Stimulated activated naive CD8-positive, alpha-beta T cell treated with anti-CD3 and anti-CD28 coated beads, Interleukin-15, amount 100 ng/mL, for 72 hours (primary cell): ENCODE results near the gene PRSS27.

Experiments used
- ATAC-seq: fragments of 150-1000 bp; cut with Tn5 transposase; 2 replicates; pipeline ENCODE4 v1.10.0; 2021; ENCODE audit warnings: mild to moderate bottlenecking, moderate library complexity
- DNase-seq, 2 donors: peaks; one replicate each; pipeline ENCODE4 v3.0.0; 2021 to 2022
- H3K27ac Mint-ChIP-seq, 2 donors: one replicate each; pipeline ENCODE4 v1.8.0; 2022; ENCODE audit warnings: mild to moderate bottlenecking in 2 of 2, mixed read lengths in 2 of 2, moderate library complexity in 2 of 2
- H3K27me3 Mint-ChIP-seq: one replicate; pipeline ENCODE4 v1.8.0; 2022; ENCODE audit warnings: mixed read lengths
- H3K4me1 Mint-ChIP-seq: one replicate; pipeline ENCODE4 v1.8.0; 2022; ENCODE audit warnings: mild to moderate bottlenecking, mixed read lengths
- H3K4me3 Mint-ChIP-seq, 2 donors: one replicate each; pipeline ENCODE4 v1.8.0; 2022; ENCODE audit warnings: mild to moderate bottlenecking in 2 of 2, mixed read lengths in 2 of 2, moderate library complexity in 1 of 2
- H3K9me3 Mint-ChIP-seq, 2 donors: one replicate each; pipeline ENCODE4 v1.8.0; 2022; ENCODE audit warnings: mixed read lengths in 2 of 2

The PRSS27 gene

GRCh38 chr16:2720719-2721633, 952 bp upstream of the PRSS27 start:
- peaks cover 22% of the 10 kb centered on the region for H3K4me1 Mint-ChIP-seq
- peak overlapping the region; percentile 95 to 96 for H3K27ac Mint-ChIP-seq
- H3K4me3 Mint-ChIP-seq, result peak overlapping the region; percentile 90 to 92
- H3K27me3 Mint-ChIP-seq, result peaks cover 25% of the 10 kb centered on the region
- ATAC-seq (peak; percentile 92), DNase-seq (peak; percentile 90 to 93)
- H3K9me3 Mint-ChIP-seq, result no peaks in the 10 kb centered on the region

GRCh38 chr16:2719328-2720063, 528 bp downstream of the PRSS27 start:
- ATAC-seq, result no peak
- Mint-ChIP-seq H3K27me3 (peaks cover 22% of the 10 kb centered on the region), H3K4me1 (peaks cover 36% of the 10 kb centered on the region), H3K27ac (no peak overlapping the region), H3K4me3 (peak overlapping the region; percentile 37 to 92), H3K9me3 (no peaks in the 10 kb centered on the region)
- no peak for DNase-seq

GRCh38 chr16:2717383-2718263, 2.4 kb downstream of the PRSS27 start:
- Mint-ChIP-seq H3K4me1 (peaks cover 36% of the 10 kb centered on the region), H3K27me3 (peaks cover 22% of the 10 kb centered on the region), H3K4me3 (no peak overlapping the region), H3K9me3 (no peaks in the 10 kb centered on the region), H3K27ac (no peak overlapping the region)
- DNase-seq (no peak), ATAC-seq (no peak)

GRCh38 chr16:2716948-2717347, 3.1 kb downstream of the PRSS27 start:
- no peak overlapping the region for H3K27ac Mint-ChIP-seq
- peaks cover 22% of the 10 kb centered on the region for H3K27me3 Mint-ChIP-seq
- peaks cover 36% of the 10 kb centered on the region for H3K4me1 Mint-ChIP-seq
- DNase-seq (no peak), ATAC-seq (no peak)
- H3K4me3 Mint-ChIP-seq, result no peak overlapping the region
- no peaks in the 10 kb centered on the region for H3K9me3 Mint-ChIP-seq

- DNase-seq, result no peak
- ATAC-seq, result no peak
- H3K4me1 Mint-ChIP-seq, result peaks cover 36% of the 10 kb centered on the region
- peak overlapping the region; percentile 49 to 78 for H3K4me3 Mint-ChIP-seq
- H3K27me3 Mint-ChIP-seq, result peaks cover 22% of the 10 kb centered on the region
- H3K27ac Mint-ChIP-seq, result peak overlapping the region in 1 of 2 donors; percentile 54
- no peaks in the 10 kb centered on the region for H3K9me3 Mint-ChIP-seq
These were observed 3.8 kb downstream of the PRSS27 start for GRCh38 chr16:2715966-2716885.

GRCh38 chr16:2715519-2715918, 4.5 kb downstream of the PRSS27 start:
- Mint-ChIP-seq H3K4me3 (peak overlapping the region; percentile 66 to 78), H3K27ac (no peak overlapping the region), H3K4me1 (peaks cover 36% of the 10 kb centered on the region), H3K27me3 (peaks cover 22% of the 10 kb centered on the region), H3K9me3 (no peaks in the 10 kb centered on the region)
- DNase-seq (peak; percentile 73 to 78), ATAC-seq (peak; percentile 80)

GRCh38 chr16:2715064-2715463, 5.0 kb downstream of the PRSS27 start:
- Mint-ChIP-seq H3K4me1 (peaks cover 34% of the 10 kb centered on the region), H3K27ac (peak overlapping the region in 1 of 2 donors; percentile 83), H3K9me3 (no peaks in the 10 kb centered on the region), H3K4me3 (peak overlapping the region; percentile 66 to 78), H3K27me3 (peaks cover 22% of the 10 kb centered on the region)
- ATAC-seq, result no peak
- DNase-seq, result no peak

- DNase-seq (no peak), ATAC-seq (no peak)
- H3K4me1 Mint-ChIP-seq, result peaks cover 29% of the 10 kb centered on the region
- H3K27me3 Mint-ChIP-seq, result peaks cover 22% of the 10 kb centered on the region
- H3K4me3 Mint-ChIP-seq, result no peak overlapping the region
- no peaks in the 10 kb centered on the region for H3K9me3 Mint-ChIP-seq
- H3K27ac Mint-ChIP-seq, result peak overlapping the region in 1 of 2 donors; percentile 24
These were observed 5.8 kb downstream of the PRSS27 start for GRCh38 chr16:2713985-2714774.

GRCh38 chr16:2713523-2713922, 6.5 kb downstream of the PRSS27 start:
- no peak for ATAC-seq
- no peak for DNase-seq
- Mint-ChIP-seq H3K4me3 (no peak overlapping the region), H3K27me3 (peaks cover 22% of the 10 kb centered on the region), H3K27ac (peak overlapping the region in 1 of 2 donors; percentile 75), H3K4me1 (peaks cover 29% of the 10 kb centered on the region), H3K9me3 (no peaks in the 10 kb centered on the region)

- Mint-ChIP-seq H3K4me1 (peaks cover 23% of the 10 kb centered on the region), H3K4me3 (no peak overlapping the region), H3K27ac (no peak overlapping the region), H3K9me3 (no peaks in the 10 kb centered on the region), H3K27me3 (peaks cover 22% of the 10 kb centered on the region)
- DNase-seq (no peak), ATAC-seq (no peak)
These were observed 7.5 kb downstream of the PRSS27 start for GRCh38 chr16:2712546-2712945.

GRCh38 chr16:2712063-2712441, 8.0 kb downstream of the PRSS27 start:
- no peak for ATAC-seq
- H3K27me3 Mint-ChIP-seq, result peaks cover 22% of the 10 kb centered on the region
- H3K4me3 Mint-ChIP-seq, result no peak overlapping the region
- H3K4me1 Mint-ChIP-seq, result peaks cover 21% of the 10 kb centered on the region
- H3K9me3 Mint-ChIP-seq, result no peaks in the 10 kb centered on the region
- H3K27ac Mint-ChIP-seq, result peak overlapping the region in 1 of 2 donors; percentile 91
- no peak for DNase-seq

GRCh38 chr16:2711370-2712062, 8.5 kb downstream of the PRSS27 start:
- no peak overlapping the region for H3K27ac Mint-ChIP-seq
- peaks cover 22% of the 10 kb centered on the region for H3K27me3 Mint-ChIP-seq
- no peaks in the 10 kb centered on the region for H3K9me3 Mint-ChIP-seq
- peaks cover 19% of the 10 kb centered on the region for H3K4me1 Mint-ChIP-seq
- DNase-seq (no peak), ATAC-seq (no peak)
- H3K4me3 Mint-ChIP-seq, result no peak overlapping the region

GRCh38 chr16:2710711-2711231, 9.3 kb downstream of the PRSS27 start:
- no peak for DNase-seq
- H3K9me3 Mint-ChIP-seq, result no peaks in the 10 kb centered on the region
- H3K27ac Mint-ChIP-seq, result no peak overlapping the region

More at GRCh38 chr16:2710711-2711231, 9.3 kb downstream of the PRSS27 start:
- Mint-ChIP-seq H3K4me1 (peaks cover 12% of the 10 kb centered on the region), H3K27me3 (peaks cover 22% of the 10 kb centered on the region), H3K4me3 (no peak overlapping the region)
- no peak for ATAC-seq
